ENCODE results near the gene EGFR.

Gene EGFR

GRCh38 chr7:55198634-55199392, 180.0 kb downstream of the EGFR start:
- DNase-seq = no peak

- no peak for DNase-seq
These were observed 180.6 kb downstream of the EGFR start for GRCh38 chr7:55199418-55199817.

GRCh38 chr7:55200441-55200840, 181.6 kb downstream of the EGFR start:
- no peak for DNase-seq

- DNase-seq = no peak
These were observed 183.5 kb downstream of the EGFR start for GRCh38 chr7:55202150-55202913.

GRCh38 chr7:55203300-55203699, 184.5 kb downstream of the EGFR start:
- DNase-seq = no peak

- DNase-seq = no peak
These were observed 186.5 kb downstream of the EGFR start for GRCh38 chr7:55205124-55205955.

GRCh38 chr7:55206235-55207029, 187.6 kb downstream of the EGFR start:
- no peak for DNase-seq

GRCh38 chr7:55207436-55208125, 188.8 kb downstream of the EGFR start:
- no peak for DNase-seq

GRCh38 chr7:55209366-55209765, 190.5 kb downstream of the EGFR start:
- DNase-seq = no peak

- no peak for DNase-seq
These were observed 191.4 kb downstream of the EGFR start for GRCh38 chr7:55210176-55210575.

- no peak for DNase-seq
These were observed 191.9 kb downstream of the EGFR start for GRCh38 chr7:55210716-55211115.

- DNase-seq = no peak
These were observed 192.9 kb downstream of the EGFR start for GRCh38 chr7:55211726-55212125.

GRCh38 chr7:55212176-55212575, 193.4 kb downstream of the EGFR start:
- no peak for DNase-seq

GRCh38 chr7:55212838-55213237, 194.0 kb downstream of the EGFR start:
- DNase-seq = no peak

GRCh38 chr7:55214707-55215106, 195.9 kb downstream of the EGFR start:
- no peak for DNase-seq

GRCh38 chr7:55223023-55223422, 204.2 kb downstream of the EGFR start:
- peak; percentile 23 for DNase-seq

GRCh38 chr7:55224111-55224510, 205.3 kb downstream of the EGFR start:
- no peak for DNase-seq

GRCh38 chr7:55224810-55225209, 206.0 kb downstream of the EGFR start:
- DNase-seq = no peak

- DNase-seq = no peak
These were observed 211.2 kb downstream of the EGFR start for GRCh38 chr7:55230014-55230413.

- no peak for DNase-seq
These were observed 213.0 kb downstream of the EGFR start for GRCh38 chr7:55231736-55232280.

- DNase-seq = no peak
These were observed 214.2 kb downstream of the EGFR start for GRCh38 chr7:55233001-55233400.

GRCh38 chr7:55234408-55234807, 215.6 kb downstream of the EGFR start:
- DNase-seq = no peak
